HG02840 (cell line): ENCODE results near the gene STK17A.
"Not testable (repeated sequence)": the region's sequence is repeated elsewhere in the genome, so short reads cannot be mapped to it uniquely, and the experiment has no call there.

Experiments used
- ATAC-seq: cut with Tn5 transposase; IDR thresholded peaks from one replicate; pipeline ENCODE4 v1.9.1; 2021; ENCODE audit warnings: mild to moderate bottlenecking, moderate library complexity, moderate number of reproducible peaks; ENCODE audit not compliant: unreplicated experiment, low FRiP score

Gene STK17A

DNA sequence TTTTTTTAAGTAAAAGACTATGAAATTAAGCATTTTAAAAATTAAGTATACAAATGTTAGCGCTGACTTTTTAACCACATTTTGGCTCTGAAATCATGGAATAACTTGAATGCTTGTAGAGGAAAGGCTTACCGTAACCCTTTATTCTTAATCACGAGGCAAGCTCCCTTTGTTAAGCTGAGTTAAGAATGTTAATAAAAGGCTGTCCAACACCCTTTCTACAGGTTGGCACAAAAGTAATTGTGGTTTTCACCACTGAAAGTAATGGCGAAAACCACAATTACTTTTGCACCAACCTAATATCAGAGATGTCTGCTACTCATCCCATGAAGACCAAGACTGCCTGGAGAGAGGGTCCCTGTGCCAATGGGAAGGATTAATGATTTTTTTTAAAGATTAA, 70.6 kb downstream of the STK17A start:
- no peak for ATAC-seq

DNA sequence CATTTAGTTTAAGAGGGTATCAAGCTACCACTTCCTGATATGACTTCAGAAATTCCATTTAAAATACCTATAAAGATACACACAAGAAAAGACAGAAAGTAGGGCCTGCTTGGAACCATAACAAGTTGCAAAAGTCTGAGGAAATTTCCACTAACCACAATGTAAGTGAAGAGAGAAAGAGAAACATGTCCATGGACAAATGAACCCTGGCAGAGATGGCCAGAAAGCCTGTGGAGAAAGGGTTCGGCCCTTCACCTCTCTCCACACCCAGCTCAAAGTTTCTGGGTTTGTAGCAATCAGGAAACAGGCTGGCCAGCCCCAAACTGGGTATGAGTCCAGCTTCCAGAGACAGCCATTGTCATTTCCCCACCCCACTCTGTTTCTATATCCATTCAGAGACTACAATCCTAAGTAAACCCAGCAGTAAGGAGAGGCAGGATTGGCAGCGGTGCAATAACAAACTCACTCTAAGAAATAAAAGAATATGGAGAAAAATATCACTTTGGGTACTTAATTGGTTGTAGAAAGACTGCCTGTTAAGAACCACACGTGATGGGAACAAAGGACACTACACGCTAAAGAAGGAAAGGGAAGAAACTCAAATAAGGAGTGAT, 71.1 kb downstream of the STK17A start:
- no peak for ATAC-seq

DNA sequence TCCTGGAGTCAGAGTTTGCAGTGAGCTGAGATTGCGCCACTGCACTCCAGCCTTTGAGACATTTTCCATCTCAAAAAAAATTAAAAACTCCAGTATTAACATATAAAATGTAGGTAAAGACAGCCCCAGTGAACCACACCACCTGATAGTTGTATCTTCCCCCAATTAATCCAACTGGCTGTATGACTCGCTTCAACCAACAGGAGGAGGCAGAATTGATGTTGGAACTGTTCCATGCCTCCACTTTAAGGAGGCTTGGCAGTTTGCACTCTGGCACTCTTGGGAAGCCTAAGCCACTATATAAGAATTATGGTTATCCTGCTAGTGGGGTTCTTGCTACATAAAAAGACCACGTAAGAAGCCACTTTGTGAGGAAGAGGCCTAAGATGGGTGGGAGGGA, 72.7 kb downstream of the STK17A start:
- ATAC-seq: no peak

DNA sequence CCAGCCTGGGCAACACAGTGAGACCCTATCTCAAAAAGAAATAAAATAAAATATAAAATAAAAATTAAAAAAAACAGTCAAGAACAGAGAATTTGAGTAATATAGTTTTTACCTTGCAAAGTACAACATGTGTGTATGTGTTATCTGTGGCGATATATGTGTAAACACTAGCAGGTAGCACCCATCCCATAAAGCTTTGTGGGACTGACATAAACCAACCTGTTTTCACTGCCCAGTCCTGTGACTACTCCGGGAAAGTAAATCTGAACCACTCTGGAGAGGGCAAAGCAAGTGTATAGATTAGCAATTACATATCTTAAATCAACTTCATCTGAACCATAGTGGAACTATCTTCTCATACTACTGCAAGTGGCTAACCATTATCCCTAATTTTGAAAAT, 74.1 kb downstream of the STK17A start:
- no peak for ATAC-seq

DNA sequence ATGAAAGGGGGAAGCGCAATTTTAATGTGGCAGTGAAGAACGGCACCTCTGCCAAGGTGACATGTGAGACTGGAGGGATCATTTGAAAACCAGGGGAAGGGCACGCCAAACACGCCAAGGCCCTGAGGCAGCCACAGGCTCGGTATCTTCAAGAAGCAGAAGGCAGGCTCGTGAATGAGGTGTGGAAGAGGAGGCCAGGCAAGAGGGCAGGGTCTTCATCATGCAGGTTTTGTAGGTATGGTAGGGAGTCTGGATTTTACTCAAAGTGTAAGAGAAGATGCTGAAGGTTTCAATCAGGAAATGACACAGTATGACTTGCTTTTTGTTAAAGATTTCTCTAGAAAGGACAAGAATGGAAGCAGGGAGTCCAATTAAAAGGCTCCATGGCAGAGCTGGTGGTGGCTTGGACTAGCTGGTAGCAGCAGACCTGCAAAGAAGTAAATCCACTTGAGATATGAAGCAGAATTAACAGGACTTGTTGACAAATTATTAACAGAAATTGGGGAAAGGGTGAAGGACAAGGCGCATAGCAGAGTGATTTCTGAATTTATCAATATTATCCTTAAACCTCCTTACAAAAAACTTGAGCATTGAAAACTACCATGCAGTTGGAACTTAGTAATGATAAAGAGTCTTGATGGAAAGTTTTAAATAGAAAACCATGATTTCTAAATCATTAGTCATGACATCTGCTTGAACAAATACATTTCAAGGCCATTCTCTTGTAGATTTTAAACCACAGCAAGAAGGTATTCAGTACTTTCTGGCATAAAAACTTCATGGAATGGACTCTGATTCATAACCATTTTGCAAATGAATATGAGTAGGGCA, 76.0 kb downstream of the STK17A start:
- peak; percentile 83 for ATAC-seq

- no peak for ATAC-seq
Measured at GRCh38 chr7:43659549-43659896, 76.6 kb downstream of the STK17A start.

GRCh38 chr7:43660141-43660540, 77.2 kb downstream of the STK17A start:
- no peak for ATAC-seq

- no peak for ATAC-seq
Measured at GRCh38 chr7:43664681-43665080, 81.8 kb downstream of the STK17A start.

DNA sequence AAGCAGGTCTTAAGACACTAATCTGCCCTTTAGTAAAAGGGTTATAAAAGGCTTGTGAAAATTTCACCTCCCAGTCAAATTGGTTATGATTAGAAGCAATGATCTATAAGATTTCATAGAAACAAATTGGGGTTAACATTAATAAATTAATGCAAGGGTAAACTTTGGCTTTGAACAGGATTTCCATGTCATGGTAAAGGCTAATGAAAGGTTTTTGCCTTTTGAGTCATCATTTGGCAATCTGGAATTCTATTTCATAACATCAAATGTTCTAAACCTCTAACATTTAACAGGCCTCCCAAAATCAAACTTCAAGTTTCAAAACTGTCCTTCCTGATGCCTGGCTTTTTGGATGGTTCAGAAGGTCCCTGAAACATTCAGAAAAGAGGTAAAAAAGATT, 84.0 kb downstream of the STK17A start:
- no peak for ATAC-seq

DNA sequence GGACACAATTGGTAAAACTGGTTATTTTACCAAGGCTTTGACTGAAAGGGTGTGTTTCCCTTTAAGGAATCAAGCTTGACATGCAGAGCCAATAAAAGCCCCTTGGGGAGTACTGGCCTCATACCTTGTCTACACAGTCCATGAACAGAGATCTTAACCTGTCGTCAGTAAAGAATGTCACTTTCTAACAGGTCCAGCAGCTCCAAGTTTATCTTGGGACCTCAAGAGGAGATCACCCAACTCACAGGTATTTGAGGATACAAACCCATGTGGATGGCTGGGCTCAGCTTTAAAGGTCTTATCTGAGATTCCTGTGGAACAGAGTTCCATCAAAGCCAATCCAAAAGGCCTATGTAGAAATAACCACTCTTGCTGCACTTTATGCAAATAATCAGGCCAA, 85.1 kb downstream of the STK17A start:
- ATAC-seq: no peak

DNA sequence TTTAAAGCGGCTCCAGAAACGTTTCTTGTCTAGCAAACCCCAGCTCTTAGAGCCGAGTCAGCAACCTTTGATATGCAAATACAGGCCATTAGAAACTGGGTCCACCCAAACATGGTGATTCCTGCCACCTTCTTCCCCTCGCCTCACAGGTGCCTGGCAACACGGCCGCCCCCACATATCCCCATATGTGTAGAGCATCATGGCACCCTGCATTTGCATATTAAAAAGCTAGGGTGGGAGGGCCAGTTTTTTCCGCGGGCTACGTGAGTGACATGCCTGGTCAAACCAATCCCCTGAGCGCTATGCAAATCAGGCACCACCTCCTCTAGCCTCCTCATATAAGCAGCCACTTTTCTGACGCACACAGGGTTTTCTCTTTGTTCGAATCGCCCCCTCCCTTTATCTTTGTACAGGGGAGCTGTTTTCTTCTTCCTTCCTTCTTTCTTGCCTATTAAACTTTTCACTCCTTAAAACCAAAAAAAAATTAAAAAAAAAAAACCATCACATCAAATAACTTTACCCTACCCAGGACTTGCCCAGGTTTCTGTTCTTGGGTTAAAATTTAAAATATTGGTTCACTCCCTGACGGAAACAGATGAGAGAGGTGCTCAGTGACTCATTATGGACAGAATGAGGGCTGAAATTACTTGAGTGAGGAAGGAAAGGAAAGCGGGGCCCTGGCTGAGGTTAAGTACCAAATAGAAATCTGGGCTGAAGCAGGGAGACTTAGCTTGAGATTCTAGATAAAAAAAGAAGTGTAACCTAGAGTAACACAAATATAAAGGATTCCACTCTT, 86.6 kb downstream of the STK17A start:
- peak; percentile 68 for ATAC-seq

DNA sequence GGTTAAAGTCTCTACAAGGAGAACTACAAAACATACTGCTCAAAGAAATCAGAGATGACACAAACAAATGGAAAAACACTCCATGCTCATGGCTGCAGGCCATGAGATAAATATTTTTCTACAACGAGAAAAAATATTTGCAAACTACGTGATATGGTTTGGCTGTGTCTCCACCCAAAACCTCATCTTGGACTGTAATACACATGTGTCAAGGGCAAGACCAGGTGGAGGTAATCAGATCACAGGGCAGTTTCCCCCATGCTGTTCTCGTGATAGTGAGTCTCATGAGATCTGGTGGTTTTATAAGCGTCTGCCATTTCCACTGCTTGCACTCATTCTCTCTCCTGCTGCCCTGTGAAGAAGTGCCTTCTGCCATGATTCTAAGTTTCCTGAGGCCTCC, 88.6 kb downstream of the STK17A start:
- no peak for ATAC-seq

DNA sequence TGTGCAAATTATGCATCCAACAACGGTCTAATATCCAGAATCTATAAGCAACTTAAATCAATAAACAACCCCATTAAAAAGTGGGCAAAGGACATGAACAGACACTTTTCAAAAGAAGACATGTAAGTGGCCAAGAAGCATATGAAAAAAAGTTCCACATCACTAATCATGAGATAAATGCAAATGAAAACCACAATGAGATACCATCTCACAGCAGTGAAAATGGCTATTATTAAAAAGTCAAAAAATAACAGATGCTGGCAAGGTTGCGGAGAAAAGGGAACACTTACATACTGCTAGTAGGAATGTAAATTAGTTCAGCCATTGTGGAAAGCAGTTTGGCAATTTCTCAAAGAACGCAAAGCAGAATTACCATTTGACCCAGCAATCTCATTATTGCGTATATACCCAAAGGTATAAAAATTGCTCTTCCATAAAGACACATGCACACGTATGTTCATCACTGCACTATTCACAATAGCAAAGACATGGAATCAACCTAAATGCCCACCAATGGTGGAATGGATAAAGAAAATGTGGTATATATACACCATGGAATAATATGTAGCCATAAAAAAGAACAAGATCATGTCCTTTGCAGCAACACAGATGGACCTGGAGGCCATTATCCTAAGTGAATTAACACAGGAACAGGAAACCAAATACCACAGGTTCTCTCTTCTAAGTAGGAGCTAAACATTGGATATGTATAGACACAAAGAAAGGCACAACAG, 90.5 kb downstream of the STK17A start:
- ATAC-seq: not testable (repeated sequence)

GRCh38 chr7:43674559-43675436, 91.9 kb downstream of the STK17A start:
- ATAC-seq: no peak
